Cerebellar cortex (tissue), 1 donor: Measurements from ENCODE around the gene KMO.

Experiments
- DNase-seq: peaks from one replicate; pipeline ENCODE4 v3.0.0-alpha.2; 2015; ENCODE audit warnings: low spot score

The KMO gene

DNA sequence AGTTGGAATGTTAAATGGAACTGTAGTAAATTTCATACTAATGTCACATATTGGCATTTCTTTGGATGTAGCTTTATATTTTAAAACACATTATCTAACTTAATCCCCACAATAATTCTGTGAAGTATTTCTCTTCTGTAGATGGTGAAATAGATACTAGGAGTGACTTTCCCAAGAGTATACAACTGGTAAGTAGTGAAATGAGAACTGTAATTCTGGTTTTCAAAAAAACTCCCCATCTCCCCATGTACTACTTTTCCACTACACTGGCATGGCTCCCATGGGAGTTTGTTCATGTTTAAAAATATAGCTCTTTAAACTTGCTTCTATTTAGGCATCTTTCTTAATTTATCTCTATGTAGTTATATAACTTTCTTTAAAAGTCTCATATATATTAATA is 97.8 kb downstream of the KMO start:
- no peak for DNase-seq

- DNase-seq, result no peak
Measured at GRCh38 chr1:241630476-241630875, 98.3 kb downstream of the KMO start.

GRCh38 chr1:241630899-241631298 is 98.7 kb downstream of the KMO start:
- no peak for DNase-seq

- DNase-seq, result no peak
Measured at GRCh38 chr1:241631674-241632073, 99.5 kb downstream of the KMO start.

DNA sequence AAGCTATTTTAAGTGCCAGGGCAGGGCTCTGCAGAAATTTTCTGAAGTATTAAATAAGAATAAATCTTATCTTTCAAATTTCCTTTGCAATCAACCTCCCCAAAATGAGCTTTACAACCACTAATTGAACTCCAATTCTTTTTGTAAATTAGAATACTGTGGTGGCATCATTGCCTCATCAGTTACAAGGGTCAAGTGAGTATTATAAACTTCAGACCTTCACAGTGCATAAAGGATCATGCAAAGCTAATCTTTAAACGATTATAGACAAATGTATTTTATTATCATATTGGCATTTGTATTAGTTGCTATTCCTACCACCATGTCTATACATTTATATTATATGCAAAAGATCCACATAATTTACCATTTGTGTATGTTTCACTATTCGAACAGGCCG is 100.8 kb downstream of the KMO start:
- DNase-seq, result no peak

GRCh38 chr1:241635556-241636152 is 103.5 kb downstream of the KMO start:
- DNase-seq, result no peak

DNA sequence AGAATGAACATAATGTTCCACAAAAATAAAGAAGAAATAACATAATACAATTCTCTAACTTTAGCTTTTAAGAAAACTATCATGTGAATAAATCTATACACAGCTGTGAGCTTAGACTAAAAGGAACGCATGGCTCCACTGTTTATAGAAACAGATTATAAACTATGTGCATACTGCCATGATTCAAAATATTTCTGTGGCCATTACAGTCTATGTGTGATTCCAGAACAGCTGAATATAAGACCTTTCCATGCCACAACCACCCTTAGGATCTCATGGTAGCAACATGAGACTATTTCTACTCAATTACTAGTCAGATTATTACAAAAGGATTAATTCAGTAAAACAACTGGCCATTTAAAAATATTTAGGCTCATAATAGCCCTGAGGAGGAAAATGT is 104.1 kb downstream of the KMO start:
- no peak for DNase-seq

DNA sequence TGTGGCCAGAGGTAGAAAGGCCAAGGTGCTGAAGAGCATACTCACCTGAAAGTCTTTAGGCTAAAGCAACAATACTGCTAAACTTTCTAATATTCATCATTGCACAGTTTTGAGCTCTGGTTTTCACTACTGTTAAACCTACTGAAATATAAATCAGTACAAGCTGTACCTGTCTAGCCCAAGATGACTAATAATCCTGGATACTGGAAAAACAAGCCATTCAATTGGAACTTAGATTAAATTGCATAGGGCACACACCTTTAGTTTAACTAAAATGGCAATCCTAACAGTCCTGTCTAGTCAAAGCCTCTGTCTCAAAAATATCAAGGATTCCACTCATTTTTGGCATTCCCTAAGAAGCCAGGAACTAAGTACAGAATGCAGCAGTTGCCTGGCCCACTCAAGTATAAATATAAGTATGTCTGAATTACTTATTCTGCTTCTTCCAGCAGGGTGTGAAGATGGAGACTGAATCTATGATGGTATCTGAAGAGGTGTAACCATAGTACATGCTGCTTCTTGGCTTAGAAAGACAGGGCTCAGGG is 104.9 kb downstream of the KMO start:
- DNase-seq, result no peak

- no peak for DNase-seq
Measured at GRCh38 chr1:241637604-241638003, 105.4 kb downstream of the KMO start.

GRCh38 chr1:241638099-241638682 is 106.0 kb downstream of the KMO start:
- no peak for DNase-seq

- no peak for DNase-seq
Measured at GRCh38 chr1:241638909-241639622, 106.9 kb downstream of the KMO start.

DNA sequence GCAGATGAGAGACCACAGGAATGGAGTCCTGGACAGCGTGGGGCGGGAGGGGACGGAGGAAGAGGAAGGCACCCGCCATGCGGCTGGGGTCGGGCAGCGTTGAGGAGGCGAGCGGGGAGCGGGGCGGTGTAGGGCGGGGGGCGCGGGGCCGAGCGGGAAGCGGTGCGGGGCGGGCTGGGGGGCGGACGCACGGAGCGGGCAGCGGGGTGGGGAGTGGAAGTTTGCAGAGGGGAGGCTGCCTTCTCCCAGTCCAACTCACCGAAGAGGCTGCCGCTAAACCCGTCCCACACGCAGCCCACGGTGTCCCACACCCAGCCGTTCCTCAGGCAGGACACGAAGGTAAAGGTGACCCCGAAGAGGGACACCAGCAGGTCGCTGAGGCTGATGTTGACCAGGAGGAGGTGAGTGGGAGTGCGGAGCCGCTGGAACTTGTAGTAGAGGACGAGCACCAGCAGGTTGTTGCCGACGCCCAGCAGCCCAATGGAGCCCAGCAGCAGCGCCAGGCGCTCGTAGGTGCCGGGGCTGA is 107.5 kb downstream of the KMO start:
- peak; percentile 24 for DNase-seq

- peak; percentile 80 for DNase-seq
Measured at GRCh38 chr1:241640149-241640866, 108.1 kb downstream of the KMO start, which contains the start of the genes CHML and OPN3. Gene CHML, minus strand, starts transcription at chr1:241640369. Its CDS starts 4,603 bp downstream, at chr1:241635766. Gene OPN3, minus strand, starts transcription at chr1:241640369. Its CDS starts 115 bp downstream, at chr1:241640254.

DNA sequence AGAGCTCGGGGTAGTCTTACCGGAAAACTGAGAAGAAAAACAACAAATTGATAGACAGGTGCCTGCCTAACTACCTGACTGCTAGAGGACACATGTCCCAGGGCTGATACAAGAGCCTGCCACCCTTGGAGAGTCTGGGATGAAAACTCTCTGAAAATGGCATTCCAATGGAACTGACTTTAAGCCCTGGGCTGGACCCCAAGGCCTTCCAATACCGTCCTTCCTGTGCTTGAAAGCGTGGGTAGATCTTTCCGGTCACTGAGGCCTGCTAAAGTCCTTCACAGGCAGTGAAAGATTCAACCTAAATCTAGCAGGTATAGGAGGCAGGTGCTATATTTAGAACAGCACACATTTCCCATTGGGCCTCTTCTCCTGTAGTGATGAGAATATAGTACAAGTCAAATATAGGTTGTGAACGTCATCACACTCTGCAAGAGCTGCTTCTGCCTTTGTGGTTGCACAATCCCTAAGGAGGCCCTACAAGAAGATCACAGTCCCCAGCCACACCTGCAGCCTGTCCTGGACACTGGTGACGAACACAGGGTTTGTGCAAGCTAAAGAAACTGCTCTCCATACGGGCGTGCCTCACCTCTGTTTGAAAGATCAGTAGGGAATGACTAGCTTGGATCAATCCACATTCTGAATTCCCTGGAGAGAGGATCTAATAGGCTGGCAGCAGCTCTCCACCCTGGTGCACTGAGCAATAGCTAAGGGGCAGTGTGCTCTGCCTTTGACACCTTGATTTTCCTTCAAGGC is 108.9 kb downstream of the KMO start:
- DNase-seq, result peak; percentile 25

GRCh38 chr1:241641773-241642592 is 109.8 kb downstream of the KMO start:
- DNase-seq, result no peak

GRCh38 chr1:241642593-241642944 is 110.4 kb downstream of the KMO start:
- DNase-seq, result no peak

- DNase-seq, result no peak
Measured at GRCh38 chr1:241644259-241644658, 112.1 kb downstream of the KMO start.

DNA sequence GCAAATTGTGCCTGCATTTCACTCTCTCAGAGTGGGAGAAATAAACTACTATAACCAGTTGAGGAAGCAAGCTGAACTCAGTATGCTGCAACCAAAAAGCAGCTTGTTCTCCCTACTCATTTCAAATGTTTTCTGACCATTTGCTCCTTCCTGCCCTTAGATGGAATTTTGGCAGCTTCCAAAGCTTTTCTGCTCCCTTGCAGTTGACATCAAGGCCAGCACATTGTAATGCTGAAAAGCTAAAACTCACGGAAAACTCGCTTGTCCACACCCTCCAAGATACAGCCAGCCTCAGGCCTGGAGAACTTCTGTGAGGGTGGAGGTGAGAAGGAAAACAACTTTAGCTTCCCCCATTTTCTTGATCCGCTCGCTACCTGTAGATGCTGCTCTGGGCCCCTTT is 113.0 kb downstream of the KMO start:
- DNase-seq, result no peak
